CD14-positive monocyte (primary cell): ENCODE results near the gene ETS1. TPM values are rescaled to one million over a fixed set of nuclear protein-coding genes. Genes with fewer than 3 reads are reported as not detected.

Source experiments
- DNase-seq, 3 donors: peaks; one replicate each; pipeline ENCODE4 v3.0.0-alpha.2; 2011 to 2022
- H2AFZ ChIP-seq: 2 replicates; pipeline ENCODE4 v1.6.0; 2012; ENCODE audit warnings: mild to moderate bottlenecking, low read depth, low read length, inconsistent platforms; ENCODE audit not compliant: insufficient read depth, poor library complexity, severe bottlenecking
- H3K27ac ChIP-seq, 2 donors: 1 replicate in 1 of 2; 2 replicates in 1 of 2; pipeline ENCODE4 v1.5.1; 2012 to 2013; ENCODE audit warnings: low read length in 2 of 2, control low read depth in 1 of 2, inconsistent platforms in 1 of 2, low read depth in 1 of 2, mild to moderate bottlenecking in 1 of 2
- H3K27me3 ChIP-seq, 2 donors: one replicate each; pipeline versions ENCODE4 v1.6.0 to v1.6.1; 2011 to 2013; ENCODE audit warnings: low read length in 2 of 2; ENCODE audit not compliant: control insufficient read depth in 2 of 2, insufficient read depth in 2 of 2
- H3K36me3 ChIP-seq, 2 donors: replicated peaks in 1 of 2; 1 replicate in 1 of 2; 2 replicates in 1 of 2; pipeline versions ENCODE4 v1.5.1 to v1.6.1; 2012 to 2013; ENCODE audit warnings: low read length in 2 of 2, control low read depth in 1 of 2, inconsistent platforms in 1 of 2, mild to moderate bottlenecking in 1 of 2; ENCODE audit not compliant: insufficient read depth in 2 of 2, control insufficient read depth in 1 of 2
- H3K4me1 ChIP-seq, 2 donors: 1 replicate in 1 of 2; 2 replicates in 1 of 2; pipeline versions ENCODE4 v1.5.1 to v1.6.1; 2012 to 2013; ENCODE audit warnings: low read length in 2 of 2, control low read depth in 1 of 2, inconsistent platforms in 1 of 2, mild to moderate bottlenecking in 1 of 2, moderate library complexity in 1 of 2; ENCODE audit not compliant: insufficient read depth in 2 of 2, control insufficient read depth in 1 of 2
- H3K4me2 ChIP-seq: replicated peaks from 2 replicates; pipeline ENCODE3; 2012; ENCODE audit warnings: low read length, moderate library complexity, mild to moderate bottlenecking; ENCODE audit not compliant: poor library complexity, severe bottlenecking; ENCODE audit errors: extremely low read depth
- H3K4me3 ChIP-seq, 3 experiments: fragments of 200-600 bp in 1 of 3; sonication (generic) in 1 of 3; replicated peaks in 1 of 3; 1 replicate in 2 of 3; 2 replicates in 1 of 3; pipeline ENCODE4 v1.5.1; 2011 to 2013; ENCODE audit warnings: low read length in 3 of 3, mild to moderate bottlenecking in 3 of 3, control low read depth in 2 of 3, low read depth in 2 of 3, inconsistent platforms in 1 of 3, moderate library complexity in 1 of 3
- H3K79me2 ChIP-seq: 2 replicates; pipeline ENCODE4 v1.6.0; 2012; ENCODE audit warnings: mild to moderate bottlenecking, control low read depth, inconsistent platforms, low read length, moderate library complexity; ENCODE audit not compliant: insufficient read depth
- H3K9ac ChIP-seq: 2 replicates; pipeline ENCODE4 v1.6.0; 2017; ENCODE audit warnings: low read length, mild to moderate bottlenecking; ENCODE audit not compliant: insufficient read depth, poor library complexity, severe bottlenecking
- H3K9me3 ChIP-seq, 2 donors: replicated peaks in 1 of 2; 1 replicate in 1 of 2; 2 replicates in 1 of 2; pipeline versions ENCODE4 v1.5.1 to v1.6.1; 2012 to 2013; ENCODE audit warnings: low read length in 2 of 2, control low read depth in 1 of 2; ENCODE audit not compliant: control insufficient read depth in 1 of 2, insufficient read depth in 1 of 2
- H4K20me1 ChIP-seq: 2 replicates; pipeline ENCODE4 v1.6.0; 2012; ENCODE audit warnings: mild to moderate bottlenecking, low read length, control low read depth, moderate library complexity; ENCODE audit not compliant: insufficient read depth
- H3K27ac Mint-ChIP-seq, 7 donors: one replicate each; pipeline ENCODE4 v1.8.0; 2020; ENCODE audit warnings: mild to moderate bottlenecking in 7 of 7, mixed read lengths in 7 of 7, moderate library complexity in 6 of 7, inconsistent platforms in 2 of 7
- H3K27me3 Mint-ChIP-seq, 3 donors: one replicate each; pipeline ENCODE4 v1.8.0; 2021 to 2022; ENCODE audit warnings: low read depth in 3 of 3, mild to moderate bottlenecking in 3 of 3, mixed read lengths in 3 of 3, moderate library complexity in 3 of 3, inconsistent platforms in 1 of 3
- H3K36me3 Mint-ChIP-seq, 2 donors: one replicate each; pipeline ENCODE4 v1.8.0; 2020; ENCODE audit warnings: mixed read lengths in 2 of 2, inconsistent platforms in 1 of 2, mild to moderate bottlenecking in 1 of 2
- H3K4me1 Mint-ChIP-seq: one replicate; pipeline ENCODE4 v1.8.0; 2020; ENCODE audit warnings: mild to moderate bottlenecking, mixed read lengths
- H3K4me3 Mint-ChIP-seq, 2 donors: one replicate each; pipeline ENCODE4 v1.8.0; 2020; ENCODE audit warnings: mild to moderate bottlenecking in 2 of 2, mixed read lengths in 2 of 2, moderate library complexity in 1 of 2
- H3K9me3 Mint-ChIP-seq, 7 donors: one replicate each; pipeline ENCODE4 v1.8.0; 2020 to 2022; ENCODE audit warnings: mixed read lengths in 7 of 7, mild to moderate bottlenecking in 6 of 7, moderate library complexity in 6 of 7, inconsistent platforms in 2 of 7
- CTCF ChIP-seq: fragments of 200-600 bp; IDR thresholded peaks from one replicate; pipeline ENCODE4 v1.8.0; 2022; ENCODE audit warnings: antibody characterized with exemption, mild to moderate bottlenecking
- WGBS: methylation state at CpG from one replicate; pipeline ENCODE4 v1.1.5; 2013; ENCODE audit warnings: missing lambda C conversion rate; ENCODE audit not compliant: insufficient coverage; 5-methylcytosine and 5-hydroxymethylcytosine counted together
- intact Hi-C, 2 donors: fragments of 100-400 bp; cut with micrococcal nuclease; formaldehyde crosslinking; loops; one replicate each; pipeline versions ENCODE4 v1.15.0 to v1.15.1; 2023
- polyA plus RNA-seq, 3 donors: library from polyadenylated mRNA; depleted of rRNA in 1 of 3; unstranded in 2 of 3; stranded (reverse) in 1 of 3; fragments of 300-500 nt in 2 of 3; fragments of >200 nt in 1 of 3; fragmentation: Illumina TruSeq in 2 of 3; gene quantifications; 1 replicate in 2 of 3; 2 replicates in 1 of 3; pipeline ENCODE4 v1.2.3, GENCODE V29; 2012 to 2021

The ETS1 gene
- polyA plus RNA-seq, 3 donors, result 0.67 to 1.6 (median 1.6) TPM

- TF ChIP-seq CTCF, result no peak
- WGBS, result 97% methylated on average over 11 of the region's 14 CpGs
- peak overlapping the region in 2 of 7 donors; percentile 31 to 52 for H3K27ac Mint-ChIP-seq
- no peaks in the 10 kb centered on the region for H3K27me3 ChIP-seq
- H3K79me2 ChIP-seq, result no peaks in the 10 kb centered on the region
- peaks cover 0 to 7% (median 3%) of the 10 kb centered on the region in 7 donors for H3K9me3 Mint-ChIP-seq
- intact Hi-C loops, result no loop called here
- H2AFZ ChIP-seq, result no peak overlapping the region
- H3K4me1 ChIP-seq, result peaks cover 27 to 35% of the 10 kb centered on the region in 2 donors
- peaks cover 3 to 29% of the 10 kb centered on the region in 2 donors for H3K36me3 ChIP-seq
- peaks cover 44% of the 10 kb centered on the region for H3K4me1 Mint-ChIP-seq
- DNase-seq, result no peak
- peaks cover 0 to 5% (median 0%) of the 10 kb centered on the region in 3 donors for H3K27me3 Mint-ChIP-seq
- H3K4me2 ChIP-seq, result no peak overlapping the region
- H3K27ac ChIP-seq, result no peak overlapping the region
- H3K36me3 Mint-ChIP-seq, result peaks cover 30 to 42% of the 10 kb centered on the region in 2 donors
- H3K9me3 ChIP-seq, result no peaks in the 10 kb centered on the region
- H3K9ac ChIP-seq, result no peak overlapping the region
- no peak overlapping the region for H3K4me3 Mint-ChIP-seq
- no peaks in the 10 kb centered on the region for H4K20me1 ChIP-seq
- no peak overlapping the region for H3K4me3 ChIP-seq
These were observed 107.3 kb downstream of the ETS1 start for GRCh38 chr11:128480066-128480465.

- Histone ChIP-seq H3K27ac (no peak overlapping the region), H3K79me2 (no peaks in the 10 kb centered on the region), H3K4me3 (no peak overlapping the region), H3K27me3 (no peaks in the 10 kb centered on the region), H3K9me3 (no peaks in the 10 kb centered on the region), H2AFZ (no peak overlapping the region), H3K36me3 (peaks cover 3 to 29% of the 10 kb centered on the region in 2 donors), H3K4me2 (no peak overlapping the region), H4K20me1 (no peaks in the 10 kb centered on the region), H3K9ac (no peak overlapping the region), H3K4me1 (peaks cover 27 to 33% of the 10 kb centered on the region in 2 donors)
- H3K27me3 Mint-ChIP-seq, result peaks cover 0 to 5% (median 2%) of the 10 kb centered on the region in 3 donors
- no peak for TF ChIP-seq CTCF
- no peak for DNase-seq
- H3K36me3 Mint-ChIP-seq, result peaks cover 23 to 38% of the 10 kb centered on the region in 2 donors
- peaks cover 0 to 7% (median 3%) of the 10 kb centered on the region in 7 donors for H3K9me3 Mint-ChIP-seq
- intact Hi-C loops, result no loop called here
- H3K27ac Mint-ChIP-seq, result peak overlapping the region in 1 of 7 donors; percentile 52
- no peak overlapping the region for H3K4me3 Mint-ChIP-seq
- H3K4me1 Mint-ChIP-seq, result peaks cover 40% of the 10 kb centered on the region
These were observed 108.2 kb downstream of the ETS1 start for GRCh38 chr11:128479144-128479543.
